K562 (cell line): Measurements from ENCODE around the gene TENT4A. TPM values are rescaled to one million over a fixed set of nuclear protein-coding genes. Genes with fewer than 3 reads are reported as not detected.

Experiments
- ATAC-seq: fragments of 200-7000 bp; cut with Tn5 transposase; 3 replicates; pipeline ENCODE4 v1.9.1; 2020; ENCODE audit warnings: moderate library complexity
- BruUV-seq: library from RNA; stranded (reverse); fragments of 400-500 nt; replicated peaks from 2 replicates; lab custom pipeline; 2021; lab: Mats Ljungman, UMichigan
- CTCF ChIA-PET: fragments of 300-600 bp; formaldehyde crosslinking; extraction: SDS; loops from one replicate; lab custom pipeline; 2021; ENCODE audit warnings: low intra/inter-chr PET ratio; lab: Yijun Ruan, JAX
- POLR2A ChIA-PET: fragments of 300-600, 350-650 bp; sonication (Branson Sonifier 250); formaldehyde crosslinking; extraction: SDS; loops from one replicate; lab custom pipeline; 2021; ENCODE audit warnings: antibody characterized with exemption, inconsistent platforms; lab: Yijun Ruan, JAX
- DNase-seq, 4 experiments: peaks; one replicate each; pipeline versions ENCODE4 v3.0.0 to v3.0.0-alpha.2; 2011 to 2018; ENCODE audit warnings: low spot score in 3 of 4, mixed read lengths in 3 of 4; ENCODE audit errors: extremely low read depth in 1 of 4
- FAIRE-seq: peaks from 2 replicates; lab custom pipeline; 2011; peaks lifted over from hg19 to GRCh38; lab: Jason Lieb, UNC
- H2AFZ ChIP-seq: 2 replicates; pipeline ENCODE4 v1.6.0; 2011; ENCODE audit warnings: low read depth, low read length, control low read depth, inconsistent platforms
- H3K27ac ChIP-seq: fragments of 200-600 bp; 3 replicates; pipeline ENCODE4 v1.8.0; 2011; ENCODE audit warnings: low read depth, mild to moderate bottlenecking, control low read depth, inconsistent platforms, low read length, moderate library complexity, mixed read lengths; ENCODE audit errors: extremely low read depth
- H3K27me3 ChIP-seq, 2 experiments: fragments of 300-600 bp in 1 of 2; 2 replicates in 1 of 2; 3 replicates in 1 of 2; pipeline versions ENCODE4 v1.6.0 to v1.8.0; 2011; ENCODE audit warnings: inconsistent platforms in 2 of 2, low read length in 2 of 2, mild to moderate bottlenecking in 1 of 2, mixed read lengths in 1 of 2, moderate library complexity in 1 of 2; ENCODE audit not compliant: control insufficient read depth in 2 of 2, insufficient read depth in 2 of 2
- H3K36me3 ChIP-seq: fragments of 300-600 bp; 3 replicates; pipeline ENCODE4 v1.8.0; 2011; ENCODE audit warnings: mild to moderate bottlenecking, low read length, inconsistent platforms; ENCODE audit not compliant: control insufficient read depth, insufficient read depth
- H3K4me1 ChIP-seq, 2 experiments: fragments of 200-600 bp in 1 of 2; replicated peaks in 1 of 2; 2 replicates in 1 of 2; 3 replicates in 1 of 2; pipeline versions ENCODE4 v1.5.1 to v1.8.0; 2011; ENCODE audit warnings: inconsistent platforms in 2 of 2, low read length in 2 of 2, mild to moderate bottlenecking in 1 of 2, mixed read lengths in 1 of 2, moderate library complexity in 1 of 2; ENCODE audit not compliant: control insufficient read depth in 2 of 2, insufficient read depth in 2 of 2
- H3K4me2 ChIP-seq: 2 replicates; pipeline ENCODE4 v1.6.1; 2011; ENCODE audit warnings: low read length, control low read depth, inconsistent platforms, mixed read lengths; ENCODE audit not compliant: insufficient read depth
- H3K4me3 ChIP-seq: fragments of 200-600 bp; sonication (generic), shearing (Covaris generic); 2 replicates; pipeline ENCODE4 v1.5.1; 2016; ENCODE audit warnings: control low read depth, inconsistent platforms
- H3K79me2 ChIP-seq: fragments of 200-600 bp; 3 replicates; pipeline ENCODE4 v1.8.0; 2011; ENCODE audit warnings: low read length, inconsistent platforms; ENCODE audit not compliant: control insufficient read depth, insufficient read depth
- H3K9ac ChIP-seq, 2 experiments: 2 replicates each; pipeline versions ENCODE4 v1.6.0 to v1.6.1; 2011; ENCODE audit warnings: low read depth in 2 of 2, low read length in 2 of 2, control low read depth in 1 of 2, inconsistent platforms in 1 of 2, mild to moderate bottlenecking in 1 of 2, mixed read lengths in 1 of 2; ENCODE audit not compliant: insufficient read depth in 1 of 2
- H3K9me1 ChIP-seq: one replicate; pipeline ENCODE4 v1.6.0; 2011; ENCODE audit warnings: inconsistent platforms, mild to moderate bottlenecking, low read length, moderate library complexity; ENCODE audit not compliant: control insufficient read depth, insufficient read depth
- H3K9me3 ChIP-seq: replicated peaks from 2 replicates; pipeline ENCODE4 v1.5.1; 2011; ENCODE audit warnings: low read depth, low read length, inconsistent platforms; ENCODE audit not compliant: control insufficient read depth, insufficient read depth
- H4K20me1 ChIP-seq: replicated peaks from 2 replicates; pipeline ENCODE4 v1.6.1; 2011; ENCODE audit warnings: low read length, inconsistent platforms, mixed read lengths; ENCODE audit not compliant: control insufficient read depth, insufficient read depth
- CCNT2 ChIP-seq: IDR thresholded peaks from 2 replicates; pipeline ENCODE4 v1.6.1; 2011; ENCODE audit warnings: borderline replicate concordance, low read depth, mild to moderate bottlenecking, moderate library complexity, mixed read lengths, low read length; ENCODE audit not compliant: insufficient read length; ENCODE audit errors: extremely low read depth
- DMBX1 ChIP-seq: fragments of 250-450 bp; sonication (Bioruptor Pico); IDR thresholded peaks from 2 replicates; pipeline ENCODE4 v1.8.0; 2022; ENCODE audit warnings: inconsistent platforms, mild to moderate bottlenecking, moderate library complexity, borderline replicate concordance
- ESRRA ChIP-seq: fragments of 450-650 bp; IDR thresholded peaks from 2 replicates; pipeline ENCODE4 v1.6.1; 2014; ENCODE audit warnings: low read depth, mild to moderate bottlenecking, moderate library complexity, borderline replicate concordance
- HNRNPUL1 ChIP-seq: fragments of 200-400 bp; formaldehyde crosslinking; IDR thresholded peaks from 2 replicates; pipeline ENCODE4 v1.6.1; 2017; ENCODE audit warnings: low read length
- LEF1 ChIP-seq: fragments of 450-650 bp; IDR thresholded peaks from 2 replicates; pipeline ENCODE4 v1.6.1; 2016; ENCODE audit warnings: mild to moderate bottlenecking
- NR2C2 ChIP-seq, 2 experiments: fragments of 200-800 bp in 1 of 2; sonication (Bioruptor generic) in 1 of 2; sonication (generic) in 1 of 2; formaldehyde crosslinking in 1 of 2; IDR thresholded peaks; 2 replicates each; pipeline versions ENCODE4 v1.6.1 to v1.8.0; 2016 to 2022; ENCODE audit warnings: mild to moderate bottlenecking in 1 of 2, missing compliant biosample characterization in 1 of 2, missing genetic modification characterization in 1 of 2, missing genetic modification reagents in 1 of 2
- NR2F6 ChIP-seq: fragments of 450-650 bp; formaldehyde crosslinking; IDR thresholded peaks from 2 replicates; pipeline ENCODE4 v1.4.0; 2020; ENCODE audit warnings: mild to moderate bottlenecking
- ZNF239 ChIP-seq: fragments of 250-450 bp; sonication (Bioruptor Pico); IDR thresholded peaks from 2 replicates; pipeline ENCODE4 v1.4.0; 2020; ENCODE audit warnings: mild to moderate bottlenecking
- ZNF253 ChIP-seq: fragments of 250-450 bp; sonication (Bioruptor Pico); conservative IDR thresholded peaks from 2 replicates; pipeline ENCODE4 v1.6.1; 2021; ENCODE audit warnings: mild to moderate bottlenecking
- WGBS: fragments of 100-300 bp; shearing (Covaris generic); methylation state at CpG from one replicate; pipeline ENCODE4 v1.1.6; 2016; ENCODE audit warnings: low coverage, mixed read lengths; ENCODE audit not compliant: insufficient coverage; ENCODE audit errors: missing lambda C conversion rate; 5-methylcytosine and 5-hydroxymethylcytosine counted together
- in situ Hi-C: fragments of 300-500 bp; cut with MboI; formaldehyde crosslinking; loops from 4 replicates; pipeline ENCODE4 v1.15.0; 2018; ENCODE audit warnings: inconsistent platforms, mixed read lengths
- intact Hi-C: fragments of 100-400 bp; cut with micrococcal nuclease; formaldehyde crosslinking; loops from 2 replicates; pipeline ENCODE4 v1.14.2; 2022
- polyA plus RNA-seq, 8 experiments: library from polyadenylated mRNA; depleted of rRNA in 4 of 8; stranded (reverse) in 5 of 8; unstranded in 3 of 8; fragments of >200 nt; fragmentation: Nextera tagmentation in 2 of 8; fragmentation: Illumina TruSeq in 1 of 8; extraction: Ambion mirVana in 2 of 8; extraction: Trizol in 1 of 8; gene quantifications; 2 replicates each; pipeline versions ENCODE4 v1.2.1 to v1.2.3, GENCODE V29; 2011 to 2014; ENCODE audit warnings: inconsistent platforms in 1 of 8, missing spikeins in 1 of 8
- total RNA-seq, 7 experiments: library from RNA; depleted of rRNA in 6 of 7; stranded (reverse); fragments of >200 nt in 6 of 7; fragmentation: Illumina TruSeq in 2 of 7; extraction: Trizol in 2 of 7; gene quantifications; 2 replicates each; pipeline versions ENCODE4 v1.2.1 to v1.2.3, GENCODE V29; 2011 to 2021; ENCODE audit warnings: low replicate concordance in 1 of 7
- TF ChIP-seq, protein P1 (sequence below): sonication (generic); formaldehyde crosslinking; IDR thresholded peaks from 2 replicates; pipeline ENCODE4 v1.8.0; 2022; ENCODE audit warnings: mild to moderate bottlenecking, missing genetic modification reagents
- TF ChIP-seq, protein P2 (sequence below): fragments of 250-450 bp; sonication (Bioruptor Pico); IDR thresholded peaks from 2 replicates; pipeline ENCODE4 v1.8.0; 2021; ENCODE audit warnings: borderline replicate concordance, mild to moderate bottlenecking, moderate library complexity; ENCODE audit not compliant: poor library complexity, severe bottlenecking
- TF ChIP-seq, protein P3 (sequence below): sonication (generic); formaldehyde crosslinking; IDR thresholded peaks from 2 replicates; pipeline ENCODE4 v1.5.0; 2020; ENCODE audit warnings: missing genetic modification reagents

TENT4A gene
- total and polyA plus RNA-seq, 9 of the 15 experiments (the other 6 are each of a cell fraction or from before 2014, with no cell fraction given): 1.3 to 27.3 (median 13.0) TPM

DNA sequence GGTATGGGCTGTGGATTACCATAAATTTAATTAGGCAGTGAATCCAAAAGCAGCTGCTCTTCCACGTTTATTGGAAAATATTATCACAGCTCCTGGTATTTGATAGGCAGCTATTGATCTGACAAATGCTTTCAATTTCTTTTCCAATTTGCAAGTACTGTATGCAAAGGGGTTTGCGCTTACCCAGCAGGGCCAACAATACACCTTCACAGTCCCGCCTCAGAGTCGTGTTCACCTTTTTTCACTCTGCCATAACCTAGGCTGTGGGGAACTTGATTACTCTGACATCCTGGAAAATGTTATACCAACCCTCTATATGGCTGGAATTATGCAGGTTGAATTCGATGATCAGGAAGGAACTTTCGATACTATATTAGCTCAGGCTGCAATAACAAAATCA is 32.3 kb upstream of the TENT4A start:
- H3K36me3 ChIP-seq: no peaks in the 10 kb centered on the region
- no peaks in the 10 kb centered on the region for H3K9me1 ChIP-seq
- in situ Hi-C loops (no loop called here), intact Hi-C loops (no loop called here)
- H4K20me1 ChIP-seq: no peaks in the 10 kb centered on the region
- TF ChIP-seq, protein P1, sequence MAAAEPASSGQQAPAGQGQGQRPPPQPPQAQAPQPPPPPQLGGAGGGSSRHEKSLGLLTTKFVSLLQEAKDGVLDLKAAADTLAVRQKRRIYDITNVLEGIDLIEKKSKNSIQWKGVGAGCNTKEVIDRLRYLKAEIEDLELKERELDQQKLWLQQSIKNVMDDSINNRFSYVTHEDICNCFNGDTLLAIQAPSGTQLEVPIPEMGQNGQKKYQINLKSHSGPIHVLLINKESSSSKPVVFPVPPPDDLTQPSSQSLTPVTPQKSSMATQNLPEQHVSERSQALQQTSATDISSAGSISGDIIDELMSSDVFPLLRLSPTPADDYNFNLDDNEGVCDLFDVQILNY (CRISPR knock-in tag): no peak
- TF ChIP-seq NR2F6 (CRISPR knock-in tag) (no peak), ZNF239 (CRISPR knock-in tag) (no peak), ESRRA (no peak), NR2C2 (CRISPR knock-in tag; IDR thresholded peaks at IDR 0.05) (no peak), NR2C2 (tag; IDR thresholded peaks at IDR 0.05) (no peak), LEF1 (no peak), CCNT2 (no peak), HNRNPUL1 (no peak), DMBX1 (CRISPR knock-in tag) (no peak), ZNF253 (no peak)
- TF ChIP-seq, protein P2, sequence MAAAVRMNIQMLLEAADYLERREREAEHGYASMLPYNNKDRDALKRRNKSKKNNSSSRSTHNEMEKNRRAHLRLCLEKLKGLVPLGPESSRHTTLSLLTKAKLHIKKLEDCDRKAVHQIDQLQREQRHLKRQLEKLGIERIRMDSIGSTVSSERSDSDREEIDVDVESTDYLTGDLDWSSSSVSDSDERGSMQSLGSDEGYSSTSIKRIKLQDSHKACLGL (CRISPR knock-in tag): no peak
- TF ChIP-seq, protein P3, sequence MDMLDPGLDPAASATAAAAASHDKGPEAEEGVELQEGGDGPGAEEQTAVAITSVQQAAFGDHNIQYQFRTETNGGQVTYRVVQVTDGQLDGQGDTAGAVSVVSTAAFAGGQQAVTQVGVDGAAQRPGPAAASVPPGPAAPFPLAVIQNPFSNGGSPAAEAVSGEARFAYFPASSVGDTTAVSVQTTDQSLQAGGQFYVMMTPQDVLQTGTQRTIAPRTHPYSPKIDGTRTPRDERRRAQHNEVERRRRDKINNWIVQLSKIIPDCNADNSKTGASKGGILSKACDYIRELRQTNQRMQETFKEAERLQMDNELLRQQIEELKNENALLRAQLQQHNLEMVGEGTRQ (CRISPR knock-in tag): no peak
- H3K4me3 ChIP-seq: no peak overlapping the region
- FAIRE-seq (no peak), DNase-seq (no peak), ATAC-seq (no peak)
- peaks cover 2% of the 10 kb centered on the region; the same call in 1 of the 2 replicates for H3K9me3 ChIP-seq
- H3K4me2 ChIP-seq: no peak overlapping the region
- peaks cover 16 to 27% of the 10 kb centered on the region in 2 experiments; a peak in 4 of 5 replicates for H3K27me3 ChIP-seq
- 4% methylated on average over 6 of the region's 6 CpGs for WGBS
- no peak overlapping the region for H3K27ac ChIP-seq
- no peaks in the 10 kb centered on the region; a peak in 2 of 5 replicates for H3K4me1 ChIP-seq
- no peak overlapping the region for H2AFZ ChIP-seq
- H3K79me2 ChIP-seq: no peaks in the 10 kb centered on the region
- ChIA-PET CTCF (no interaction called here), POLR2A (interaction anchor here (0.5 to 1.1 kb wide), 5 partner anchors 11 to 292 kb away, joined by 3 to 7 read pairs (median 3); no protein-coding TSS in a partner anchor)
- no TSS peak for BruUV-seq
- H3K9ac ChIP-seq: no peak overlapping the region
